MCF 10A (cell line): Measurements from ENCODE around the gene IDI1. TPM values are rescaled to one million over a fixed set of nuclear protein-coding genes. Genes with fewer than 3 reads are reported as not detected.

Experiments used
- BruUV-seq: library from RNA; stranded (reverse); fragments of 400-500 nt; replicated peaks from 2 replicates; lab custom pipeline; 2021; lab: Mats Ljungman, UMichigan
- CTCF ChIA-PET: fragments of 300-600 bp; sonication (Branson Sonifier 250); formaldehyde crosslinking; extraction: SDS; loops from one replicate; lab custom pipeline; 2021; ENCODE audit warnings: antibody characterized with exemption, inconsistent platforms; lab: Yijun Ruan, JAX
- POLR2A ChIA-PET: fragments of 300-600, 350-650 bp; sonication (Branson Sonifier 250); formaldehyde crosslinking; extraction: SDS; loops from one replicate; lab custom pipeline; 2020; ENCODE audit warnings: antibody characterized with exemption, inconsistent platforms; lab: Yijun Ruan, JAX
- DNase-seq: peaks from one replicate; pipeline ENCODE4 v3.0.0-alpha.2; 2018; ENCODE audit not compliant: unreplicated experiment
- H3K27ac Mint-ChIP-seq: one replicate; pipeline ENCODE4 v1.8.0; 2022; ENCODE audit warnings: mild to moderate bottlenecking, low read depth, mixed read lengths; ENCODE audit not compliant: unreplicated experiment
- H3K27me3 Mint-ChIP-seq: one replicate; pipeline ENCODE4 v1.8.0; 2022; ENCODE audit warnings: mixed read lengths; ENCODE audit not compliant: insufficient read depth, unreplicated experiment
- H3K36me3 Mint-ChIP-seq: one replicate; pipeline ENCODE4 v1.8.0; 2022; ENCODE audit warnings: mild to moderate bottlenecking, moderate library complexity, mixed read lengths; ENCODE audit not compliant: insufficient read depth, unreplicated experiment
- H3K4me1 Mint-ChIP-seq: one replicate; pipeline ENCODE4 v1.8.0; 2022; ENCODE audit warnings: mixed read lengths; ENCODE audit not compliant: insufficient read depth, unreplicated experiment
- H3K4me3 Mint-ChIP-seq: one replicate; pipeline ENCODE4 v1.8.0; 2022; ENCODE audit warnings: mild to moderate bottlenecking, moderate library complexity, mixed read lengths; ENCODE audit not compliant: unreplicated experiment
- H3K9me3 Mint-ChIP-seq: one replicate; pipeline ENCODE4 v1.8.0; 2022; ENCODE audit warnings: mixed read lengths; ENCODE audit not compliant: unreplicated experiment
- intact Hi-C: fragments of 100-400 bp; cut with micrococcal nuclease; formaldehyde crosslinking; loops from 2 replicates; pipeline ENCODE4 v1.14.1; 2022
- total RNA-seq: library from RNA; stranded (reverse); gene quantifications from 2 replicates; pipeline ENCODE4 v1.2.3, GENCODE V29; 2022
- TF ChIP-seq, protein P1 (sequence below): fragments of 200-600 bp; IDR thresholded peaks from one replicate; pipeline ENCODE4 v1.8.0; 2022; ENCODE audit warnings: antibody characterized with exemption, mild to moderate bottlenecking; ENCODE audit not compliant: unreplicated experiment

Gene IDI1
- total RNA-seq, 1 experiment from 2014 or later, result 25.1 TPM

DNA sequence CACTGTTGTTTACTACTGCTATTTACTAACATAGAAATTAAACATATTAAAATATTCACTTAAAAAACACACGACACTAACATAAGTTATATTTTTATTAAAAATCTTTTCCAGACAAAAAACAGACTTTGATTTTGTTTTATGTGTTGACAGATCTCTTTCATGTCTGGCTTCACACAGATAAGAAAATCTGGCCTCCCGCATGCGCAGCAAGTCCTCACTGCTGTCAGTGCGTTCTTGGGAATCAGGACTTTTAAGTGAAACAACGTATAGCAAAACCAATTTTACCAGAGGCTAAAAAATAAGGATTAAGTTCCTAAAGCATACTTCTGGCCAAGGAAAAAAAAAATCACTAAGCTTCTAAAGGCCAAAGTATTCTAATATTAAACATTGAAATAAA lies 1.2 kb upstream of the IDI1 start:
- peaks cover 21% of the 10 kb centered on the region for H3K36me3 Mint-ChIP-seq

GRCh38 chr10:1049425-1049958 lies 573 bp upstream of the IDI1 start:
- ChIA-PET POLR2A (interaction anchor here (0.7 to 11.5 kb wide), 23 partner anchors 8 to 914 kb away, joined by 3 to 217 read pairs (median 4); partner anchors contain the start of genes GTPBP4, IDI2, LARP4B and ZMYND11), CTCF (interaction anchor here (0.8 to 1.3 kb wide), 4 partner anchors 8 to 25 kb away, joined by 3 to 5 read pairs (median 4); no protein-coding TSS in a partner anchor)
- no TSS peak for BruUV-seq
- Mint-ChIP-seq H3K4me3 (peak overlapping the region; percentile 88), H3K36me3 (peaks cover 27% of the 10 kb centered on the region), H3K4me1 (peaks cover 36% of the 10 kb centered on the region), H3K27me3 (no peaks in the 10 kb centered on the region), H3K9me3 (no peaks in the 10 kb centered on the region), H3K27ac (peak overlapping the region; percentile 99)
- no peak for DNase-seq
- TF ChIP-seq, protein P1, sequence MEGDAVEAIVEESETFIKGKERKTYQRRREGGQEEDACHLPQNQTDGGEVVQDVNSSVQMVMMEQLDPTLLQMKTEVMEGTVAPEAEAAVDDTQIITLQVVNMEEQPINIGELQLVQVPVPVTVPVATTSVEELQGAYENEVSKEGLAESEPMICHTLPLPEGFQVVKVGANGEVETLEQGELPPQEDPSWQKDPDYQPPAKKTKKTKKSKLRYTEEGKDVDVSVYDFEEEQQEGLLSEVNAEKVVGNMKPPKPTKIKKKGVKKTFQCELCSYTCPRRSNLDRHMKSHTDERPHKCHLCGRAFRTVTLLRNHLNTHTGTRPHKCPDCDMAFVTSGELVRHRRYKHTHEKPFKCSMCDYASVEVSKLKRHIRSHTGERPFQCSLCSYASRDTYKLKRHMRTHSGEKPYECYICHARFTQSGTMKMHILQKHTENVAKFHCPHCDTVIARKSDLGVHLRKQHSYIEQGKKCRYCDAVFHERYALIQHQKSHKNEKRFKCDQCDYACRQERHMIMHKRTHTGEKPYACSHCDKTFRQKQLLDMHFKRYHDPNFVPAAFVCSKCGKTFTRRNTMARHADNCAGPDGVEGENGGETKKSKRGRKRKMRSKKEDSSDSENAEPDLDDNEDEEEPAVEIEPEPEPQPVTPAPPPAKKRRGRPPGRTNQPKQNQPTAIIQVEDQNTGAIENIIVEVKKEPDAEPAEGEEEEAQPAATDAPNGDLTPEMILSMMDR, result no peak
- intact Hi-C loops, result loop anchor here (2.0 kb wide), 1 partner anchor 119 kb away; the partner anchor contains the start of gene LARP4B

More for the DNA sequence above, 1.2 kb upstream of the IDI1 start:
- peak overlapping the region; percentile 88 for H3K4me3 Mint-ChIP-seq
- H3K27me3 Mint-ChIP-seq, result no peaks in the 10 kb centered on the region
- TF ChIP-seq, protein P1, result no peak
- DNase-seq, result peak; percentile 30
- H3K27ac Mint-ChIP-seq, result peak overlapping the region; percentile 99
- no TSS peak for BruUV-seq
- no peaks in the 10 kb centered on the region for H3K9me3 Mint-ChIP-seq
- ChIA-PET POLR2A (interaction anchor here (0.6 to 11.5 kb wide), 14 partner anchors 8 to 666 kb away, joined by 3 to 217 read pairs (median 8); partner anchors contain the start of genes GTPBP4 and LARP4B), CTCF (interaction anchor here (0.5 to 1.3 kb wide), 6 partner anchors 8 to 370 kb away, joined by 3 to 5 read pairs (median 4); no protein-coding TSS in a partner anchor)
- intact Hi-C loops, result no loop called here
- peaks cover 36% of the 10 kb centered on the region for H3K4me1 Mint-ChIP-seq

DNA sequence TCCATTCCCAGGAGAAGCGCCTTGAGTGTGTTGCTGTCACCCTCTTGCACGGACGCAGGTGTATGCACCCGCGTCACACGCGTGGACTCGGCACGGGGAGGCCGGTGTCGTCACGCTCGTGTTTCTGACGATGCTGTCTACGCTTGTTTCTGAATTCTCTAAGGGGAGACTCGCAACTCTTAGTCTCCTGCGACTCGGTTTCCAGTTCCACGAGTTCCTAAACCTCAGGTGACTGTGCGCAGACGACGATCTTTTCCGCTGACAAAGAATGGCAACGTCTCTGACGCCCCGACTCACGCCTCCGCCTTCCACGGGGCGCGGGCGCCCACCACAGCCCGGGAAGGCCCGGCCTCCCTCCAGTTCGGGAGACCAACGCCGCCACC lies 579 bp downstream of the IDI1 start:
- BruUV-seq, result TSS peak; percentile 72
- intact Hi-C loops, result loop anchor here (2.0 kb wide), 1 partner anchor 118 kb away; the partner anchor contains the start of gene LARP4B
- Mint-ChIP-seq H3K27me3 (no peaks in the 10 kb centered on the region), H3K4me1 (peaks cover 31% of the 10 kb centered on the region), H3K27ac (peak overlapping the region; percentile 99), H3K9me3 (no peaks in the 10 kb centered on the region), H3K36me3 (peaks cover 34% of the 10 kb centered on the region), H3K4me3 (peak overlapping the region; percentile 88)
- ChIA-PET POLR2A (interaction anchor here (0.7 to 11.5 kb wide), 16 partner anchors 8 to 1422 kb away, joined by 3 to 217 read pairs (median 6); partner anchors contain the start of genes GTPBP4, IDI2, LARP4B and WDR37), CTCF (no interaction called here)
- TF ChIP-seq, protein P1, result no peak
- peak; percentile 17 for DNase-seq

DNA sequence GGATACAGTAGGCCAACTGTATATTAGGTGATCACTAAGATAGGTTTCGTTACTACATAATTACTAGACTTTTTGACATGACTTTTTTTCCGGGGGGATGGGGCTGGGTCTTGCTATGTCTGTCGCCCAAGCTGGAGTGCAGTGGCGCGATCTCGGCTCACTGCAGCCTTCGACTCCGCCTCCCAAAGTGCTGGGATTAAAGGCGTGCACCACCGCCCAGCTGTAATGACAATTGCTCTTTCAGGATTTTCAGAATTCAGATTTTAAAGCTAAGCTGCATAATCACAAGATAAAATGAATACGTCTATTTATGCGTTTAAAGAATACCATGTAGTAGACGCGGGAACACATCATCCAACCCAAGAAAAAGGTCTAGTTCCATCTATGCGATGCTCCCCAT lies 982 bp downstream of the IDI1 start:
- H3K4me1 Mint-ChIP-seq, result peaks cover 29% of the 10 kb centered on the region
- peak overlapping the region; percentile 88 for H3K4me3 Mint-ChIP-seq
- TF ChIP-seq, protein P1, result no peak
- peak; percentile 16 for DNase-seq
- H3K27me3 Mint-ChIP-seq, result no peaks in the 10 kb centered on the region
- POLR2A ChIA-PET, result interaction anchor here (0.7 to 11.5 kb wide), 11 partner anchors 8 to 1423 kb away, joined by 3 to 217 read pairs (median 7); partner anchors contain the start of genes GTPBP4, IDI2, LARP4B and WDR37
- H3K36me3 Mint-ChIP-seq, result peaks cover 34% of the 10 kb centered on the region
- BruUV-seq, result no TSS peak
- H3K27ac Mint-ChIP-seq, result peak overlapping the region; percentile 99
- intact Hi-C loops, result loop anchor here (2.0 kb wide), 1 partner anchor 117 kb away; the partner anchor contains the start of gene LARP4B
- CTCF ChIA-PET, result no interaction called here
- H3K9me3 Mint-ChIP-seq, result no peaks in the 10 kb centered on the region
